T follicular helper cell (primary cell): Measurements from ENCODE around the gene INPP1.
"Not testable (repeated sequence)": the region's sequence is repeated elsewhere in the genome, so short reads cannot be mapped to it uniquely, and the experiment has no call there.

Experiments used
- DNase-seq: peaks from one replicate; pipeline ENCODE4 v3.0.0-alpha.2; 2020; ENCODE audit warnings: low read depth

The INPP1 gene

DNA sequence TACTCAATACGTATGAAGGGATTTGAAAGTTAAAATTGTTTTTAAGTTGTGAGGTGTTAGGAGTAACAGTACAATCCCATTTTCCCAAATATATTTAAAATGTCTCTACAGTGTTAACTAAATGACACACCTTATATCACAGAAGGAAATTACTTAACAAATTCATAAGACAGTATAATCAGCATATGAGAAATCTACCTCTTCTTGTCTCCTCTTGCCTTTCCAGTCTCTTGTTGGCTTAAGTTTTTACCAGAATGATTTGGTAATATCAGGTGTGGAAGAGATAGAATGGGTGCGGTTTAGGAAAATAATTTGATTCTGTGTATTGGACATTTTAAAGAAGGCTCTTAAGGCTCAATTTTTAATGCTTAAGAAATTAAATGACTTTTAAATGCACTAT, 9.5 kb upstream of the INPP1 start:
- no peak for DNase-seq

DNA sequence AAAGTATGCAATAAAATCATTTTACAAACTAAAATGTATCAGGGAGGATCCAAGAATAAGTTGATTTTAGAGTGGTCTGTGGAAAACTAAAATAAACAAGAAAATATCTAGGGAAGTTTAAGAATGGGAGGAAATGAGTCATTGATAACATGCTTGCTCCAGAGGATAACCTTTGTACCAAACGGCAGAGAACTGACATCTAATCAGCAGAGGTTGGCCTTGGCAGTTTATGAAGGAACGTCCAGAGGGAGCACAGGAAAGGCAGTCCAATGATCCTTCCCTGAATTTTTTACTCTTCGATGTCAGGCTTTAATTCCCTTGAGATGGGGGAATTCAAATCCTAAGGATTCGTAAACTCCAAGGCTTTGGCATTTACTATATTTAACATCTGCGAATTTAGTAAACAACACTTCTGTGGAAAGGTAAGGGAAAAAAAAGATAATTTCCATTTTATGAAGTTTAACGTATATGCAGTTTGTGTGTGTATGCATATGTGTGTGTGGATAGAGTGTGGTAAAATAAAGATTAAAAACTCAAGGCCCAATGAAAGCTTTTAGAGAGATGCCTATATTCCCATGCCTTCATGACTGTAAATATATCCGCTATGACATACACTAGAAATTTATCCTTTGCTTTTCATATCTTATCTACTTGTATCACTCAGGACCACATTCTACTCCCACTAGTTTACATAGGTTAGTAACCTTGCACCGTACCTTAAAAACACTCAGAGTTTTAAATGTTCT, 8.7 kb upstream of the INPP1 start:
- no peak for DNase-seq

DNA sequence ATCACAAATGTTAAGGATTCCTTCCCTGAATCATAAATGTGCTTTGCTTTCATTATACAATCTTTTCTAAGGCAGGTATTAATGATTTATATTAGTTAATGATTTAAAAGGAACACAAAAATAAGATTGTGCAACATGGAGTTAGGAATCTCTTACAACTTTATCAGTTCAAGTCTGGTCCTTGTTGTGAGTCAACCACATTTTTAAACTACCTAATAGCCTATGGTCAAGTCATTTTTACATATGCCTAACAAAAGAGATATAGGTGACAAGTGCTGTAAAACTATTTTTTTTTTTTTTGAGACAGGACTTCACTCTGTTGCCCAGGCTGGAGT, 8.2 kb upstream of the INPP1 start:
- DNase-seq: no peak

- DNase-seq: not testable (repeated sequence)
These were observed 7.8 kb upstream of the INPP1 start for GRCh38 chr2:190335584-190335983.

GRCh38 chr2:190336420-190336819, 7.0 kb upstream of the INPP1 start:
- no peak for DNase-seq

DNA sequence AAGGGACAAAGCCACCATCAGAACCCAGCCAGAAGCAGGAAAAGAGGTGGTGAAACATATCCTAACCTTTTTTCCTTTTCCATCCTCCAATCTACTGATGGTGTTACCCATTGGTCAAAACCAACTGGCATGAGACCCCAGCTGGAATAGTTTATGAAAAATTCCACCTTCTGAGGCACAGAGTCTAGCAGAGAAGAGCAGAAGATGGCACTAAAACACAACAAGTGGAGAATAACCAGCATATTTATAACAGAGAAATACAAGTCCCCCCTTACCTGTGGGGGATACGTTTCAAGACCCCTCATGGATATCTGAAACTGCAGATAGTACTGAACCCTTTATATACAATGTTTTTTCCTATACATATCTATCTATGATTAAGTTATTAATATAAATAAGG, 4.9 kb upstream of the INPP1 start:
- no peak for DNase-seq

- DNase-seq: no peak
These were observed 4.0 kb upstream of the INPP1 start for GRCh38 chr2:190339394-190339793.

GRCh38 chr2:190340369-190340768, 3.0 kb upstream of the INPP1 start:
- no peak for DNase-seq

GRCh38 chr2:190342611-190343010, 778 bp upstream of the INPP1 start:
- no peak for DNase-seq

GRCh38 chr2:190343089-190343535, 277 bp upstream of the INPP1 start:
- DNase-seq: no peak

- no peak for DNase-seq
These were observed 963 bp downstream of the INPP1 start for GRCh38 chr2:190344276-190344827.

DNA sequence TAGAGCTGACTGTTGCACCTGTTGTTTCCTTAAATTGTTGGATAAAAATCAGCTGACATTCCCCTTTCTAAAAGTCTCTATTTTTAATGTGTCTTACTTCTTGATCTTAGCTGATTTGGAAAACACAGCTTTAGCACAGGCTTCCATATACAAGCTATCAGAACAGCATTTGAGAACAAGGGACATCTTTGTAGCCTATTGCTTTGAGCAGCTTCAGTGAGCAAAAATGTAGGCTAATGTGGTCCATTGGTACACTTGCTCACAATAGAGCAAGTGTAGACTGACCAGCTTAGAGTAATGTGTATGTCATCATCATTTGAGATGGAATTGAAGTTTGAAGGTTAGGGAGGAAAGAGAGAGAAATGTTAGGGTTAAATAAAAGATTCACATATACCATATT, 7.0 kb downstream of the INPP1 start:
- DNase-seq: no peak

GRCh38 chr2:190351955-190352354, 8.6 kb downstream of the INPP1 start:
- DNase-seq: no peak

GRCh38 chr2:190352668-190353536, 9.5 kb downstream of the INPP1 start:
- DNase-seq: no peak

GRCh38 chr2:190353537-190353899, 10.1 kb downstream of the INPP1 start:
- DNase-seq: no peak

- DNase-seq: no peak
These were observed 10.8 kb downstream of the INPP1 start for GRCh38 chr2:190354003-190354690.

- DNase-seq: no peak
These were observed 12.7 kb downstream of the INPP1 start for GRCh38 chr2:190355968-190356644.

GRCh38 chr2:190357600-190357999, 14.2 kb downstream of the INPP1 start:
- no peak for DNase-seq

GRCh38 chr2:190358655-190359448, 15.5 kb downstream of the INPP1 start:
- not testable (repeated sequence) for DNase-seq

- no peak for DNase-seq
These were observed 17.2 kb downstream of the INPP1 start for GRCh38 chr2:190360561-190360960.

DNA sequence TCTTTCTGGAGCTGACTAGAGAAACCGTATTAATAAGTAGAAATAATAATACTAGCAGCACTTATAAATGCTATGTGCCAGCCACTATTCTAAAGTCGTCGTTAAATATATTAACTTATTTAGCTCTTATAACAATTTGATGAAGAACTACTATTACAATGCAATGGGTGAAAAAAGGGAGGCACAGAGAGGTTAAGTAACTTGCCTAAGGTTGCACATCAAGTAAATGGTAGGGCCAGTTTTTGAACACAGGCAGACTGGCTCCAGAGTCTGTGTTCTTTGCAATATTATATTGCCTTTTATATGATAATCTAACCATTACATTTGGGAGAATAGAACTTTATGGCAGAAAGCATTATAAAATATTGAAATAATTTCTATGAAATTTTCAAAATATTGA, 17.6 kb downstream of the INPP1 start:
- DNase-seq: no peak
